Fibroblast of mammary gland (primary cell): Measurements from ENCODE around the gene TENM4.

Experiments used
- DNase-seq: peaks from one replicate; pipeline ENCODE4 v3.0.0-alpha.2; 2010; ENCODE audit warnings: low read depth
- H3K4me3 ChIP-seq: 2 replicates; pipeline ENCODE4 v1.5.1; 2011; ENCODE audit warnings: low read depth, mild to moderate bottlenecking, low read length, moderate library complexity; ENCODE audit not compliant: control insufficient read depth
- TF ChIP-seq, protein P1 (sequence below): conservative IDR thresholded peaks from 2 replicates; pipeline ENCODE4 v1.5.1; 2011; ENCODE audit warnings: low read depth, low read length, inconsistent platforms; ENCODE audit not compliant: control insufficient read depth, insufficient read depth

TENM4 gene

GRCh38 chr11:78946945-78947902 is 493.6 kb downstream of the TENM4 start:
- DNase-seq: peak; percentile 74
- no peak overlapping the region for H3K4me3 ChIP-seq
- TF ChIP-seq, protein P1, sequence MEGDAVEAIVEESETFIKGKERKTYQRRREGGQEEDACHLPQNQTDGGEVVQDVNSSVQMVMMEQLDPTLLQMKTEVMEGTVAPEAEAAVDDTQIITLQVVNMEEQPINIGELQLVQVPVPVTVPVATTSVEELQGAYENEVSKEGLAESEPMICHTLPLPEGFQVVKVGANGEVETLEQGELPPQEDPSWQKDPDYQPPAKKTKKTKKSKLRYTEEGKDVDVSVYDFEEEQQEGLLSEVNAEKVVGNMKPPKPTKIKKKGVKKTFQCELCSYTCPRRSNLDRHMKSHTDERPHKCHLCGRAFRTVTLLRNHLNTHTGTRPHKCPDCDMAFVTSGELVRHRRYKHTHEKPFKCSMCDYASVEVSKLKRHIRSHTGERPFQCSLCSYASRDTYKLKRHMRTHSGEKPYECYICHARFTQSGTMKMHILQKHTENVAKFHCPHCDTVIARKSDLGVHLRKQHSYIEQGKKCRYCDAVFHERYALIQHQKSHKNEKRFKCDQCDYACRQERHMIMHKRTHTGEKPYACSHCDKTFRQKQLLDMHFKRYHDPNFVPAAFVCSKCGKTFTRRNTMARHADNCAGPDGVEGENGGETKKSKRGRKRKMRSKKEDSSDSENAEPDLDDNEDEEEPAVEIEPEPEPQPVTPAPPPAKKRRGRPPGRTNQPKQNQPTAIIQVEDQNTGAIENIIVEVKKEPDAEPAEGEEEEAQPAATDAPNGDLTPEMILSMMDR: no peak

DNA sequence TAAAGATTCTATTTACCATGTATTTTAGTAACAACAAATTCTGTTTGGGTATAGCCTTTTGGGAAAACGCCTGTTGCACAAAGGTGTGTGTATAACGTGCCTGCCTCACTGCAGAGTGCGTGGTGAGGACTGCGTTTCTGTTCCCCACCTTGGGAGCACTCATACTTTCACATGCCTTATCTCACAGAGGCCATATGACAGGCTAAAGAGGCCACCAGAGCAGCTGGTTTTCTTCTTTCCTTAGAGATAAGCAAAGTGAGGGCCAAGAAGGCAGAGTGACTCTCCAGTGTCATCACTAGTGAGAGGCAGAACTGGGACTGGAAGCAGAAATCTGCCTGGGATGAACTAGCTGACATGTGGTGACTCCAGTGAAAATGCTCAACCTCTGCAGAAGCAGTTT is 497.0 kb downstream of the TENM4 start:
- TF ChIP-seq, protein P1: no peak
- no peak overlapping the region for H3K4me3 ChIP-seq
- no peak for DNase-seq

- H3K4me3 ChIP-seq: no peak overlapping the region
- DNase-seq: no peak
- TF ChIP-seq, protein P1: no peak
Measured at GRCh38 chr11:78943154-78943553, 497.7 kb downstream of the TENM4 start.

- DNase-seq: no peak
- TF ChIP-seq, protein P1: no peak
- no peak overlapping the region for H3K4me3 ChIP-seq
Measured at GRCh38 chr11:78941226-78941851, 499.5 kb downstream of the TENM4 start.

- TF ChIP-seq, protein P1: no peak
- DNase-seq: no peak
- H3K4me3 ChIP-seq: no peak overlapping the region
Measured at GRCh38 chr11:78940500-78941225, 500.2 kb downstream of the TENM4 start.

DNA sequence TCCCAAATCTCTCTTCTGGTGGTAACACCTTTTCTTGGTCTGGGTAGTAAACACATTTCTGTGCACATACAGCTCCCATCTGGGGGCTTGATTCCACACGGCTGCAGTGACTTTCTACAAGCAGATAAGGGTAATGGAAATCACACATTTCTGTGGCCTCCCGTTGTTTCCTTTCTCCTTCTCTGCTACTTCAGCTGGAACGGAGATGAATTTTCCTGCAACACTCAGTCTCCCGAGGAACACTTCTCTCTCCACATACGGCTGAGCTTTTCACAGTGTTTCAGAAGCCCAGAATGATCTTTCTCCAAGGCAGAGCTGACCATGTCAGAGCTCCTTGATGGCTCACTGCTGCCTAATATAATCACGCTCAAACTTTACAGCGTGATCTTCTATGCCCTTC is 501.9 kb downstream of the TENM4 start:
- no peak overlapping the region for H3K4me3 ChIP-seq
- DNase-seq: no peak
- TF ChIP-seq, protein P1: no peak
